GM12892 (cell line): ENCODE results near the gene GPR31.

Source experiments
- POLR2A ChIP-seq: IDR thresholded peaks from 2 replicates; pipeline ENCODE4 v1.6.1; 2011; ENCODE audit warnings: low read depth, low read length, control low read depth
- POLR2AphosphoS5 ChIP-seq: IDR thresholded peaks from 2 replicates; pipeline ENCODE4 v1.6.1; 2011; ENCODE audit warnings: low read depth, low read length, control low read depth

- TF ChIP-seq POLR2A, result no peak
- TF ChIP-seq POLR2AphosphoS5, result no peak
These were observed 26.8 kb downstream of the GPR31 start for GRCh38 chr6:167130712-167131684.
